ENCODE results near the gene CD207. TPM values are rescaled to one million over a fixed set of nuclear protein-coding genes. Genes with fewer than 3 reads are reported as not detected.

Gene CD207
- total RNA-seq, 3 donors from 2014 or later (not counting 1 experiment from before 2014, with no cell fraction given): not detected

GRCh38 chr2:70861777-70862625 is 26.4 kb upstream of the CD207 start:
- no peaks in the 10 kb centered on the region for H3K36me3 ChIP-seq (ENCODE audit: control insufficient read depth, insufficient read depth, low read length)
- Mint-ChIP-seq H3K27ac (peak overlapping the region in 1 of 2 donors; percentile 65), H3K4me1 (peaks cover 6 to 15% of the 10 kb centered on the region in 2 donors), H3K27me3 (ENCODE audit: low read depth in 2 of 2) (peaks cover 7 to 23% of the 10 kb centered on the region in 2 donors), H3K4me3 (peak overlapping the region; percentile 43), H3K9me3 (no peaks in the 10 kb centered on the region), H3K36me3 (no peaks in the 10 kb centered on the region)
- no peak overlapping the region for H3K4me3 ChIP-seq (ENCODE audit: low read length)
- H3K4me1 ChIP-seq (ENCODE audit: control insufficient read depth, insufficient read depth, low read length): peaks cover 6% of the 10 kb centered on the region
- peaks cover 5% of the 10 kb centered on the region for H3K27me3 ChIP-seq (ENCODE audit: control insufficient read depth, insufficient read depth, low read length)
- H3K27ac ChIP-seq (ENCODE audit: low read length): no peak overlapping the region
- DNase-seq: peak; percentile 72 to 85
- intact Hi-C loops (cut with micrococcal nuclease): loop anchor here (1.0 to 2.0 kb wide), 3 partner anchors 59 to 86 kb away; no protein-coding TSS in a partner anchor
- no peaks in the 10 kb centered on the region for H3K9me3 ChIP-seq (ENCODE audit: control insufficient read depth, insufficient read depth, low read length)
- 40% methylated on average over 19 of the region's 21 CpGs for WGBS (ENCODE audit: insufficient coverage)
- peak; percentile 81 to 99 (median 95) for ATAC-seq
- TF ChIP-seq CTCF (IDR thresholded peaks at IDR 0.05): peak; percentile 96

GRCh38 chr2:70855667-70856066 is 20.1 kb upstream of the CD207 start:
- no peak for DNase-seq
- H3K4me3 Mint-ChIP-seq: peak overlapping the region; percentile 58
- Histone ChIP-seq H3K27me3 (ENCODE audit: control insufficient read depth, insufficient read depth, low read length) (peaks cover 2% of the 10 kb centered on the region), H3K27ac (ENCODE audit: low read length) (no peak overlapping the region), H3K4me3 (ENCODE audit: low read length) (no peak overlapping the region), H3K9me3 (ENCODE audit: control insufficient read depth, insufficient read depth, low read length) (no peaks in the 10 kb centered on the region), H3K36me3 (ENCODE audit: control insufficient read depth, insufficient read depth, low read length) (no peaks in the 10 kb centered on the region), H3K4me1 (ENCODE audit: control insufficient read depth, insufficient read depth, low read length) (peaks cover 34% of the 10 kb centered on the region)
- intact Hi-C loops (cut with micrococcal nuclease): no loop called here
- H3K27me3 Mint-ChIP-seq (ENCODE audit: low read depth in 2 of 2): no peaks in the 10 kb centered on the region
- peak overlapping the region; percentile 14 to 90 for H3K27ac Mint-ChIP-seq
- H3K4me1 Mint-ChIP-seq: peaks cover 55 to 59% of the 10 kb centered on the region in 2 donors
- no peaks in the 10 kb centered on the region for H3K9me3 Mint-ChIP-seq
- WGBS (ENCODE audit: insufficient coverage): 57% methylated on average over 1 of the region's 1 CpG
- peak in 1 of 3 donors; percentile 21 for ATAC-seq
- H3K36me3 Mint-ChIP-seq: no peaks in the 10 kb centered on the region
- TF ChIP-seq CTCF (IDR thresholded peaks at IDR 0.05): no peak

- H3K36me3 Mint-ChIP-seq: no peaks in the 10 kb centered on the region
- H3K4me1 Mint-ChIP-seq: peaks cover 68% of the 10 kb centered on the region in 2 donors
- Histone ChIP-seq H3K36me3 (ENCODE audit: control insufficient read depth, insufficient read depth, low read length) (no peaks in the 10 kb centered on the region), H3K4me3 (ENCODE audit: low read length) (no peak overlapping the region), H3K27me3 (ENCODE audit: control insufficient read depth, insufficient read depth, low read length) (no peaks in the 10 kb centered on the region), H3K27ac (ENCODE audit: low read length) (no peak overlapping the region), H3K4me1 (ENCODE audit: control insufficient read depth, insufficient read depth, low read length) (peaks cover 38% of the 10 kb centered on the region), H3K9me3 (ENCODE audit: control insufficient read depth, insufficient read depth, low read length) (no peaks in the 10 kb centered on the region)
- peak overlapping the region; percentile 18 to 90 for H3K27ac Mint-ChIP-seq
- WGBS (ENCODE audit: insufficient coverage): 84% methylated on average over 4 of the region's 4 CpGs
- H3K27me3 Mint-ChIP-seq (ENCODE audit: low read depth in 2 of 2): no peaks in the 10 kb centered on the region
- ATAC-seq (no peak), DNase-seq (no peak)
- no peak overlapping the region for H3K4me3 Mint-ChIP-seq
- H3K9me3 Mint-ChIP-seq: no peaks in the 10 kb centered on the region
- intact Hi-C loops (cut with micrococcal nuclease): no loop called here
- no peak for TF ChIP-seq CTCF (IDR thresholded peaks at IDR 0.05)
Measured at GRCh38 chr2:70854411-70854810, 18.8 kb upstream of the CD207 start.

Measured in natural killer cell (primary cell).